ENCODE results near the gene MED22. TPM values are rescaled to one million over a fixed set of nuclear protein-coding genes. Genes with fewer than 3 reads are reported as not detected.
"Not testable (repeated sequence)": the region's sequence is repeated elsewhere in the genome, so short reads cannot be mapped to it uniquely, and the experiment has no call there.

MED22 gene
- polyA plus RNA-seq, 1 donor (not counting 4 experiments of a cell fraction or from before 2014, with no cell fraction given), result 15.9 TPM

DNA sequence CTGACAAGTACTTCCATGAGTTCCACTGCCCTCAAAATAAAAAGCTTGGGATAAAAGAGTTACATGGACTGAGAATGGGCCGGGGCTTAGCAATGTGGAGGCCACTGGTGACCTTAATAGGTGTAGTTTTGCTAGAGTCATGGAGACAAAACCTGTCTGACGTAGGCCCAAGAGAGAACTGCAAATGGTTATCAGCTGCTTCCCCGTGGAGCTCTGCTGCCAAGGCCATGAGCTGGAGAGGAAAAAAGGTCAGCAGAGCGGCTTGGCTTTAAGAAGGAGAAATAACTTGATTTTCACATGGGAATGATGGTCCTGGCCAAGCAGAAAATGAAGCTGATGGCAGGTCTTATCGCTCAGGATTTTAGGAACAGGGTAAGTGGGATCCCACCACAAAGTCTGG, 8.3 kb downstream of the MED22 start:
- Histone ChIP-seq H3K9me1 (ENCODE audit: control insufficient read depth, extremely low read depth, insufficient read depth, low read length) (no peaks in the 10 kb centered on the region), H3K4me3 (ENCODE audit: control insufficient read depth in 2 of 3, extremely low read depth in 1 of 3, insufficient read depth in 2 of 3, low read depth in 1 of 3, low read length in 3 of 3) (no peak overlapping the region), H3K4me1 (ENCODE audit: control insufficient read depth, extremely low read depth, insufficient read depth, low read length) (peaks cover 9% of the 10 kb centered on the region), H2AFZ (ENCODE audit: control insufficient read depth, low read length) (no peak overlapping the region), H3K9ac (ENCODE audit: control insufficient read depth, extremely low read depth, insufficient read depth, low read length) (no peak overlapping the region), H3K79me2 (ENCODE audit: control insufficient read depth, insufficient read depth, low read length) (peaks cover 14% of the 10 kb centered on the region), H3K27me3 (ENCODE audit: control insufficient read depth, extremely low read depth, insufficient read depth, low read length) (no peaks in the 10 kb centered on the region), H3K9me3 (ENCODE audit: control insufficient read depth, low read depth, low read length) (no peaks in the 10 kb centered on the region), H3K4me2 (ENCODE audit: control insufficient read depth, extremely low read depth, insufficient read depth, low read depth, low read length) (no peak overlapping the region), H4K20me1 (ENCODE audit: control insufficient read depth, extremely low read depth, insufficient read depth, low read length) (no peaks in the 10 kb centered on the region), H3K27ac (ENCODE audit: control insufficient read depth, insufficient read depth, low read length) (no peak overlapping the region), H3K36me3 (ENCODE audit: control insufficient read depth in 2 of 2, extremely low read depth in 1 of 2, insufficient read depth in 2 of 2, low read length in 2 of 2) (peaks cover 35 to 43% of the 10 kb centered on the region in 2 experiments)
- no peak for TF ChIP-seq EZH2 (IDR thresholded peaks at IDR 0.05; ENCODE audit: low read length)
- no peak for DNase-seq (ENCODE audit: low read depth, low spot score)
- dilution Hi-C loops (cut with MboI; ENCODE audit: extremely low pct_ligation_motif_present, low sequenced_read_pairs), result no loop called here
- FAIRE-seq, result no peak

DNA sequence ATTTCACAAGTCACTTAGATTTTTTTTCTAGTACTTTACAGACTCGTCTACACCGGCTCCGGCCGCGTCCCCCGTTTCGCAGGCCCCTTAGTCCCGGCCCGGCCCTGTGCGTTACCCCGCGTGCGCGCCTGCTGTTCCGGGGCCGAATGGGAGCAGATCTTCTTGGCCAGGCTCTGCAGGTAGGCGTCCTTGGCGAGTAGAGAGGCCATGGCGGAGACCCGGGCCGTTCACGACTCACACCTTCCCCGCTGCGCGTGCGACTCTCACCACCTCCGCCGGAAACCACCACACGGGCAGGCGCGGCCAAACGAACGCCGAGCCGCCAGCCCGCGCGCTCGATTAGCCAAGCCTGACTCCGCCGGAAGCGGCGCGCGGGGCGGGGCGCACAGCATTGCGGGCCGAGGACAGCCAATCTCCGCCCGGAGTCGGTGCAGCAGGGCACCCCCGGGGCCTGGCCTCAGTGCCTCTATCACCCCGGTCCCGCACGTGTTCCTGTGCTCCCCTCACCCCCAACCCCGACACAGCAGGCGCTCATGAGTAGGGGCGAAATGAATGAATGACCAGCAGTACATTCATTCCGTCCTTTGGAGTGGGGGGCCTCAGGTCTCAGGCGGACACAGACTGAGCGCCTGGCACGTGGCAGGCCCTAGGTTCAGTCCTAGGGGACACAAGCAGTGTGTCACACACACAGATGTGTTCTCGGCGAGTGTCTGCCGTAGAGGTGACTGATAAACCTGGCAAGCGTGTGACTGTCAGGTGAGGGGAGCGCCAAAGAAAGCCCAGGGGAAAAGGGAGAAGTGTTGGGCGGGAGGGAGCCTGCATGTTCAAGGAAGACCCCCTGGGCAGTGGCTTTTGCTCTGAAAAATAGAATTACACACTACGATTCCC, 11.8 kb downstream of the MED22 start, which contains the start of gene SURF6:
Gene SURF6, minus strand, starts transcription at position 265 of the 888 bp plus-strand sequence. Its CDS starts 56 bp downstream, at position 209.
- peak; percentile 55 for FAIRE-seq
- no peak for TF ChIP-seq CTCF (optimal IDR thresholded peaks at IDR 0.05 in 1 of 3, IDR thresholded peaks at IDR 0.05 in 1 of 3, conservative IDR thresholded peaks at IDR 0.05 in 1 of 3; ENCODE audit: extremely low read depth in 1 of 3, insufficient read depth in 2 of 3, low read length in 3 of 3)
- TF ChIP-seq EZH2 (IDR thresholded peaks at IDR 0.05; ENCODE audit: low read length), result no peak
- peak within 1 kb of the TSS; percentile 80 for H3K9ac ChIP-seq (ENCODE audit: control insufficient read depth, extremely low read depth, insufficient read depth, low read length)
- no peaks in the 10 kb centered on the region for H3K9me1 ChIP-seq (ENCODE audit: control insufficient read depth, extremely low read depth, insufficient read depth, low read length)
- H4K20me1 ChIP-seq (ENCODE audit: control insufficient read depth, extremely low read depth, insufficient read depth, low read length), result no peaks in the 10 kb centered on the region
- peak within 1 kb of the TSS; percentile 76 for H3K27ac ChIP-seq (ENCODE audit: control insufficient read depth, insufficient read depth, low read length)
- H3K4me1 ChIP-seq (ENCODE audit: control insufficient read depth, extremely low read depth, insufficient read depth, low read length), result peaks cover 18% of the 10 kb centered on the region
- peak within 1 kb of the TSS; percentile 96 for H3K4me2 ChIP-seq (ENCODE audit: control insufficient read depth, extremely low read depth, insufficient read depth, low read depth, low read length)
- peak within 1 kb of the TSS; percentile 81 to 95 (median 82) for H3K4me3 ChIP-seq (ENCODE audit: control insufficient read depth in 2 of 3, extremely low read depth in 1 of 3, insufficient read depth in 2 of 3, low read depth in 1 of 3, low read length in 3 of 3)
- H3K27me3 ChIP-seq (ENCODE audit: control insufficient read depth, extremely low read depth, insufficient read depth, low read length), result no peaks in the 10 kb centered on the region
- peaks cover 38% of the 10 kb centered on the region for H3K79me2 ChIP-seq (ENCODE audit: control insufficient read depth, insufficient read depth, low read length)
- no peak for DNase-seq (ENCODE audit: low read depth, low spot score)
- dilution Hi-C loops (cut with MboI; ENCODE audit: extremely low pct_ligation_motif_present, low sequenced_read_pairs), result no loop called here
- H2AFZ ChIP-seq (ENCODE audit: control insufficient read depth, low read length), result peak within 1 kb of the TSS; percentile 90
- H3K9me3 ChIP-seq (ENCODE audit: control insufficient read depth, low read depth, low read length), result no peaks in the 10 kb centered on the region
- peaks cover 32 to 41% of the 10 kb centered on the region in 2 experiments for H3K36me3 ChIP-seq (ENCODE audit: control insufficient read depth in 2 of 2, extremely low read depth in 1 of 2, insufficient read depth in 2 of 2, low read length in 2 of 2)

DNA sequence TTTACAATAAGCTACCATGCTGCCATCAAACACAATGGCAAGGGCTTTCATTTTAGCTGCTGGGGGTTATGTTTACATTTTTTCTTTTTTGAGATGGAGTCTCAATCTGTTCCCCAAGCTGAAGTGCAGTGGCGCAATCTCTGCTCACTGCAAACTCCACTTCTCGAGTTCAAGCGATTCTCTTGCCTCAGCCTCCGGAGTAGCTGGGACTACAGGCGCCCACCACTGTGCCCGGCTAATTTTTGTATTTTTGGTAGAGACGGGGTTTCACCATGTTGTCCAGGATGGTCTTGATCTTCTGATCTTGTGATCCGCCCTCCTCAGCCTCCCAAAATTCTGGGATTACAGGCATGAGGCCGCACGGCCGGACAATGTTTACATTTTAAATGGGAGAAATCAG, 13.0 kb downstream of the MED22 start:
- DNase-seq (ENCODE audit: low read depth, low spot score); H3K9me1 ChIP-seq (ENCODE audit: control insufficient read depth, extremely low read depth, insufficient read depth, low read length); FAIRE-seq; dilution Hi-C loops (cut with MboI; ENCODE audit: extremely low pct_ligation_motif_present, low sequenced_read_pairs); H4K20me1 ChIP-seq (ENCODE audit: control insufficient read depth, extremely low read depth, insufficient read depth, low read length); H3K27me3 ChIP-seq (ENCODE audit: control insufficient read depth, extremely low read depth, insufficient read depth, low read length); H2AFZ ChIP-seq (ENCODE audit: control insufficient read depth, low read length); H3K9me3 ChIP-seq (ENCODE audit: control insufficient read depth, low read depth, low read length): not testable (repeated sequence)
- H3K4me3 ChIP-seq (ENCODE audit: control insufficient read depth in 2 of 3, extremely low read depth in 1 of 3, insufficient read depth in 2 of 3, low read depth in 1 of 3, low read length in 3 of 3), result peak overlapping the region; percentile 81 to 95 (median 82)
- H3K79me2 ChIP-seq (ENCODE audit: control insufficient read depth, insufficient read depth, low read length), result peaks cover 39% of the 10 kb centered on the region
- H3K36me3 ChIP-seq (ENCODE audit: control insufficient read depth in 2 of 2, extremely low read depth in 1 of 2, insufficient read depth in 2 of 2, low read length in 2 of 2), result peaks cover 28 to 38% of the 10 kb centered on the region in 2 experiments
- peak overlapping the region; percentile 76 for H3K27ac ChIP-seq (ENCODE audit: control insufficient read depth, insufficient read depth, low read length)
- H3K9ac ChIP-seq (ENCODE audit: control insufficient read depth, extremely low read depth, insufficient read depth, low read length), result peak overlapping the region; percentile 80
- H3K4me2 ChIP-seq (ENCODE audit: control insufficient read depth, extremely low read depth, insufficient read depth, low read depth, low read length), result peak overlapping the region; percentile 96
- H3K4me1 ChIP-seq (ENCODE audit: control insufficient read depth, extremely low read depth, insufficient read depth, low read length), result peaks cover 18% of the 10 kb centered on the region
